ENCODE results near the gene MRPL11. TPM values are rescaled to one million over a fixed set of nuclear protein-coding genes. Genes with fewer than 3 reads are reported as not detected.

Gene MRPL11
- polyA plus RNA-seq, 1 experiment = 54.5 TPM

DNA sequence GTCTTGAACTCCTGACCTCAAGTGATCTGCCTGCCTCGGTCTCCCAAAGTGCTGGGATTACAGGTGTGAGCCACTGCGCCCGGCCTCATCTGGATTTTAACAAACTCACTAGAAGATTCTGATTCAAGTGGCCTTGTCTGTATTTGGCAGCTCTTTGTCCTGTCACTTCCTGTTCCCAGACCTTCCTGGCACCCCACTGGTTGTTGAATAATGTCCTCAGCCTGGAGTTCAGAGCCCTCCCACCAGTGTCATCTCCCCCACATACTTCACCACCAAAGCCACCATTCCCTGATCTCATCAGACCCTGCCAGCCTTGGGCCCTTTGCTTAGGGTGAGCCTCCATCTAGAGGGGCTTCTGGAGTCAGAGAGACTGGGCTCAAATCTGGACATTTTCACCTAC is 31.4 kb upstream of the MRPL11 start:
- CTCF ChIA-PET = interaction anchor here (1.1 to 3.5 kb wide), 4 partner anchors 10 to 61 kb away, joined by 4 to 16 read pairs (median 5); partner anchors contain the start of genes DPP3 and MRPL11
- TF ChIP-seq, protein P1, sequence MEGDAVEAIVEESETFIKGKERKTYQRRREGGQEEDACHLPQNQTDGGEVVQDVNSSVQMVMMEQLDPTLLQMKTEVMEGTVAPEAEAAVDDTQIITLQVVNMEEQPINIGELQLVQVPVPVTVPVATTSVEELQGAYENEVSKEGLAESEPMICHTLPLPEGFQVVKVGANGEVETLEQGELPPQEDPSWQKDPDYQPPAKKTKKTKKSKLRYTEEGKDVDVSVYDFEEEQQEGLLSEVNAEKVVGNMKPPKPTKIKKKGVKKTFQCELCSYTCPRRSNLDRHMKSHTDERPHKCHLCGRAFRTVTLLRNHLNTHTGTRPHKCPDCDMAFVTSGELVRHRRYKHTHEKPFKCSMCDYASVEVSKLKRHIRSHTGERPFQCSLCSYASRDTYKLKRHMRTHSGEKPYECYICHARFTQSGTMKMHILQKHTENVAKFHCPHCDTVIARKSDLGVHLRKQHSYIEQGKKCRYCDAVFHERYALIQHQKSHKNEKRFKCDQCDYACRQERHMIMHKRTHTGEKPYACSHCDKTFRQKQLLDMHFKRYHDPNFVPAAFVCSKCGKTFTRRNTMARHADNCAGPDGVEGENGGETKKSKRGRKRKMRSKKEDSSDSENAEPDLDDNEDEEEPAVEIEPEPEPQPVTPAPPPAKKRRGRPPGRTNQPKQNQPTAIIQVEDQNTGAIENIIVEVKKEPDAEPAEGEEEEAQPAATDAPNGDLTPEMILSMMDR (IDR thresholded peaks at IDR 0.05; ENCODE audit: insufficient read depth, low read depth, low read length) = no peak
- POLR2A ChIA-PET = interaction anchor here (0.6 kb wide), 1 partner anchor 42 kb away, joined by 8 read pairs; no protein-coding TSS in a partner anchor

DNA sequence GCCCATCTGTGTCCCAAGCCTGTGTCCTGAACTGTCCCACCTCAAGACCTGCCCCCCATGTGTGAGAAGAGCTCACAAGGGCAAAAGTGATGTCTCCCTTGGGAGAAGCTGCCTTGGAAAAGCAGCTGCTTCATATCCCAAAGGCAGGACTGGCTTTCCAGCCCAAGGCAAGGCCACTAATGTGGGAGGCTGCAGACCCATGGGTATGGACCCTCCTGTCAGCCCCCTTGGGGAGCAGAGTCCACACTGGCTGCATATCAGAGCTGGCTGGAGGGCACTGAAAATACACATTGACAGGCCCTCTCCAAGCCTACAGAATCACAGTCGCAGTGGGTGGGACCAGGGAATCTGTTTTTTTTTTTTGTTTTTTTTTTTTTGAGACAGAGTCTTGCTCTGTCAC is 30.8 kb upstream of the MRPL11 start:
- Histone ChIP-seq H3K36me3 (ENCODE audit: control insufficient read depth, insufficient read depth, low read length) (peaks cover 16% of the 10 kb centered on the region), H3K27me3 (ENCODE audit: control insufficient read depth, insufficient read depth, low read length) (no peaks in the 10 kb centered on the region; the same call in 1 of the 2 replicates), H3K4me3 (ENCODE audit: low read depth, low read length) (no peak overlapping the region)
- DNase-seq (ENCODE audit: low read depth) = no peak
- POLR2A ChIA-PET = no interaction called here
- TF ChIP-seq, protein P1 (IDR thresholded peaks at IDR 0.05; ENCODE audit: insufficient read depth, low read depth, low read length) = no peak
- CTCF ChIA-PET = interaction anchor here (0.6 to 3.5 kb wide), 5 partner anchors 10 to 93 kb away, joined by 3 to 16 read pairs (median 4); partner anchors contain the start of genes DPP3 and MRPL11

More for the DNA sequence above, 31.4 kb upstream of the MRPL11 start:
- Histone ChIP-seq H3K36me3 (ENCODE audit: control insufficient read depth, insufficient read depth, low read length) (peaks cover 16% of the 10 kb centered on the region), H3K4me3 (ENCODE audit: low read depth, low read length) (no peak overlapping the region), H3K27me3 (ENCODE audit: control insufficient read depth, insufficient read depth, low read length) (no peaks in the 10 kb centered on the region; the same call in 1 of the 2 replicates)
- no peak for DNase-seq (ENCODE audit: low read depth)

DNA sequence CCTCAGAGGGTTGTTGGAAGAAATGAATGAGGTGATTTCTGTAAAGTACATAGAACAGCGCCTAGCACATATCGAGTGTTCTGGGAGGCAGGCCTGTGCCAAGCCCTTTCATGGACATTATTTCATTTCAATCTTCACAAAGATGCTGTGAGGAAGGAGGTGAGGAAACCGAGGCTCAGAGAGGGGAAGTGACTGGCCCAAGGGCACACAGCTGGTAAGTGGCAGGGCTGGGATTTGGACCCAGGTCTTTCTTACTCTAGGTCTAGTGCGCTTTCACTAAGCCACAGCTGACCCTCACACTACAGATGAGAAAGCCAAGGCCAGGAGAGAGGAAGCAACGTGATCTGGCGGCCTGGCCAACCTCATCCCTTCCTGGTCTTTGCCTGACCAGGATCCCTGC is 30.0 kb upstream of the MRPL11 start:
- no peaks in the 10 kb centered on the region; the same call in 1 of the 2 replicates for H3K27me3 ChIP-seq (ENCODE audit: control insufficient read depth, insufficient read depth, low read length)
- POLR2A ChIA-PET = no interaction called here
- H3K4me3 ChIP-seq (ENCODE audit: low read depth, low read length) = no peak overlapping the region
- CTCF ChIA-PET = interaction anchor here (0.6 to 3.5 kb wide), 7 partner anchors 10 to 51 kb away, joined by 3 to 18 read pairs (median 4); partner anchors contain the start of genes DPP3 and MRPL11
- H3K36me3 ChIP-seq (ENCODE audit: control insufficient read depth, insufficient read depth, low read length) = peaks cover 12% of the 10 kb centered on the region
- TF ChIP-seq, protein P1 (IDR thresholded peaks at IDR 0.05; ENCODE audit: insufficient read depth, low read depth, low read length) = no peak
- DNase-seq (ENCODE audit: low read depth) = no peak

DNA sequence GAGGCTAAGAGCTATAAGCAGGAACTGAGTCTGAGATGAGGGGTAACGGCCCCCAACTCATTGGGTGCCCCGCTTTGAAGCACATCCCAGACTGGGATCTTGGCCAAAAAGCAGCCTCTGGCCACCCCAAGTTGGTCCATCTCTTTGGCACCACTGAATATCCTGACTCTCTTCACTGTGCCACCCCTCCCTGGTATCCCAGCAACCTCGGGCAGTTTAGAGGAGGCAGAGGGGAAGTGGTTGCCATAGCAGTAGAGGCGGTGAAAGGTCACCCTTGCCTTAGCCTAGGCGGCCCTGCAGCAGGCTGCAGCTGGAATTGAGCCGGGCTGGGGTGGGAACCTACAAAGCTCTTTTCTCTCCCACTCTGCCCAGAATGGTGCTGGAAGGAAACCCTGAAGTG is 29.1 kb upstream of the MRPL11 start:
- H3K36me3 ChIP-seq (ENCODE audit: control insufficient read depth, insufficient read depth, low read length) = peaks cover 11% of the 10 kb centered on the region
- ChIA-PET POLR2A (no interaction called here), CTCF (interaction anchor here (1.3 to 2.8 kb wide), 4 partner anchors 11 to 60 kb away, joined by 3 to 18 read pairs (median 4); partner anchors contain the start of genes DPP3 and MRPL11)
- no peak for DNase-seq (ENCODE audit: low read depth)
- H3K4me3 ChIP-seq (ENCODE audit: low read depth, low read length) = peak overlapping the region; percentile 72
- TF ChIP-seq, protein P1 (IDR thresholded peaks at IDR 0.05; ENCODE audit: insufficient read depth, low read depth, low read length) = no peak
- H3K27me3 ChIP-seq (ENCODE audit: control insufficient read depth, insufficient read depth, low read length) = no peaks in the 10 kb centered on the region; the same call in 1 of the 2 replicates

DNA sequence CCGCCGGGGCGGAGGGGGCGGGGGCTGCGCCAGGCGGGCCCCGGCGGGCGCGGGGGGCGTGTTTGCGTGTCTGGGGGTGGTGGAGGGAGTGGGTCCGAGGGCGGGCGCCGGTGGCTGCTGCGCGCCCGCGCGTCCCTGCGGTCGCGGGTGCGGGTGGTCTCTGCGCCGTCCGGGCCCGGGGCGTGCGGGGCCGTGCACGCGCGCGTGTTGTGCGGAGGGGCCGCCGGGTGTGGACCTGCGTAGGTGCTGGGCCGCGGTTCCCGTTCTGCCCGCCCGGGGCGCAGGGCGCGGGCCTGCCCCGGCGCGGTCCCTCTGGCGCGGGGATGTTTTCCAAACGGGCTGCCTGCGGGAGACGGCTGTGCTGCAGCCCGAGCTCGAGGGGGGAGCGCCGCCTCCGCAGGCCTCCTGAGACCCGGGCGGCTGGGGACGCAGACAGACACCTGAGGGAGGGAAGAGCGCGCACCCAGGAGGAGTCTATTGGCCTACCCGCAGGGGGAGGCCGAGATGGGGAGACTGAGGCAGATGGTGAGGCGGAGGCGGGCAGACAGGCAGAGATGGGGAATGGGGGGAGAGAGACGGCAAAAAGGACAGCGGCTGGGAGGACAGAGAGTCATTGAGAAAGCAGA is 28.5 kb upstream of the MRPL11 start:
- ChIA-PET CTCF (interaction anchor here (0.7 to 2.8 kb wide), 5 partner anchors 9 to 59 kb away, joined by 3 to 18 read pairs (median 4); partner anchors contain the start of genes DPP3 and MRPL11), POLR2A (interaction anchor here (0.9 kb wide), 1 partner anchor 155 kb away, joined by 5 read pairs; no protein-coding TSS in a partner anchor)
- H3K36me3 ChIP-seq (ENCODE audit: control insufficient read depth, insufficient read depth, low read length) = peaks cover 7% of the 10 kb centered on the region
- H3K4me3 ChIP-seq (ENCODE audit: low read depth, low read length) = peak overlapping the region; percentile 72
- DNase-seq (ENCODE audit: low read depth) = no peak
- no peaks in the 10 kb centered on the region; the same call in 1 of the 2 replicates for H3K27me3 ChIP-seq (ENCODE audit: control insufficient read depth, insufficient read depth, low read length)
- TF ChIP-seq, protein P1 (IDR thresholded peaks at IDR 0.05; ENCODE audit: insufficient read depth, low read depth, low read length) = 0 out of 2 replicates have a peak, but pooled peaks have one; percentile 19

Data from BJ (cell line).